OCI-LY1 (cell line): ENCODE measurements around the gene MAB21L4.

Experiments used
- EZH2 ChIP-seq: fragments of 200-600 bp; sonication (generic), shearing (Covaris generic); IDR thresholded peaks from 2 replicates; pipeline ENCODE4 v1.8.0; 2017; ENCODE audit warnings: borderline replicate concordance, mixed run types, mild to moderate bottlenecking, antibody characterized with exemption, low read length, moderate library complexity, mixed read lengths
- TF ChIP-seq, protein P1 (sequence below): fragments of 200-600 bp; sonication (generic), shearing (Covaris generic); IDR thresholded peaks from 2 replicates; pipeline ENCODE4 v1.5.1; 2017; ENCODE audit warnings: mild to moderate bottlenecking, antibody characterized with exemption, low read length, moderate library complexity, mixed read lengths

DNA sequence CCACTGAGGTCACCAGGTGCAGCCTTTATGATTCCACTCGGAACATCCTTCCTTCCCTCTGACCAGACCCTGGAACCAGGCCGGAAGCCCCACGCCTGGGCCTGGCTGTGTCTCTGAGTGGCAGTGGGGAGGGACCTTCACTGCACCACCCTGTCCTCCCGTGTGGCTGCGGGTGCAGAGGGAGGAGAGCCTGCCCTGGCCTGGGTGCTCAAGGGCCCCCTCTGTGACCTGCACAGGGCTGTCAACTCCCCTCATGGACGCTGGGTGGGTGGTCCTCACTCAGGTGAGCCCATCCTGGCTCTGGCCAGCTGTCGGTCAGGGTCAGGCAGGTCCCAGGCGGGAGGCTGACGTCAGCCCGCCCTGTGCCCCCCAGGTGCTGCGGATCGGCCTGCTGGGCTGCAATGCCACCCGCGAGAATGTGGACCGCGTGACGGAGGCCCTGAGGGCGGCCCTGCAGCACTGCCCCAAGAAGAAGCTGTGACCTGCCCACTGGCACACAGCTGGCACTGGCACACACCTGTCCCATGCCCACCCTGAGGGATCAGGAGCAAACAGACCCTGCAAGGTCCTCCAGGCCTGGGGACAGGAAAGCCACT is 17.5 kb downstream of the MAB21L4 start:
- TF ChIP-seq, protein P1, sequence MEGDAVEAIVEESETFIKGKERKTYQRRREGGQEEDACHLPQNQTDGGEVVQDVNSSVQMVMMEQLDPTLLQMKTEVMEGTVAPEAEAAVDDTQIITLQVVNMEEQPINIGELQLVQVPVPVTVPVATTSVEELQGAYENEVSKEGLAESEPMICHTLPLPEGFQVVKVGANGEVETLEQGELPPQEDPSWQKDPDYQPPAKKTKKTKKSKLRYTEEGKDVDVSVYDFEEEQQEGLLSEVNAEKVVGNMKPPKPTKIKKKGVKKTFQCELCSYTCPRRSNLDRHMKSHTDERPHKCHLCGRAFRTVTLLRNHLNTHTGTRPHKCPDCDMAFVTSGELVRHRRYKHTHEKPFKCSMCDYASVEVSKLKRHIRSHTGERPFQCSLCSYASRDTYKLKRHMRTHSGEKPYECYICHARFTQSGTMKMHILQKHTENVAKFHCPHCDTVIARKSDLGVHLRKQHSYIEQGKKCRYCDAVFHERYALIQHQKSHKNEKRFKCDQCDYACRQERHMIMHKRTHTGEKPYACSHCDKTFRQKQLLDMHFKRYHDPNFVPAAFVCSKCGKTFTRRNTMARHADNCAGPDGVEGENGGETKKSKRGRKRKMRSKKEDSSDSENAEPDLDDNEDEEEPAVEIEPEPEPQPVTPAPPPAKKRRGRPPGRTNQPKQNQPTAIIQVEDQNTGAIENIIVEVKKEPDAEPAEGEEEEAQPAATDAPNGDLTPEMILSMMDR: no peak
- TF ChIP-seq EZH2: no peak
